ENCODE measurements around the gene PRICKLE3. TPM values are rescaled to one million over a fixed set of nuclear protein-coding genes. Genes with fewer than 3 reads are reported as not detected.

Gene PRICKLE3
- total RNA-seq (2.2 TPM), polyA plus RNA-seq (5.4 TPM)
- long read RNA-seq, donor 1, partial matches to known transcripts: 0 of 1 reads
- long read RNA-seq, donor 1, other reads (novel, unspliced or antisense): 0 of 1 reads
- long read RNA-seq, donor 2, partial matches to known transcripts: 0 of 3 reads
- long read RNA-seq, donor 2, other reads (novel, unspliced or antisense): 0 of 3 reads
- long read RNA-seq, donor 3: 0 reads
- long read RNA-seq, donor 4: 0 reads
- long read RNA-seq, donor 5, partial matches to known transcripts: 0 of 1 reads
- long read RNA-seq, donor 5, other reads (novel, unspliced or antisense): 0 of 1 reads
- long read RNA-seq, donor 6, partial matches to known transcripts: 0 of 3 reads
- long read RNA-seq, donor 6, other reads (novel, unspliced or antisense): 0 of 3 reads
- long read RNA-seq, donor 7, partial matches to known transcripts: 0 of 2 reads
- long read RNA-seq, donor 7, other reads (novel, unspliced or antisense): 0 of 2 reads
- long read RNA-seq, donor 8, partial matches to known transcripts: 0 of 1 reads
- long read RNA-seq, donor 8, other reads (novel, unspliced or antisense): 0 of 1 reads
- long read RNA-seq, donor 9: 0 reads
- long read RNA-seq, donor 10, partial matches to known transcripts: 0 of 1 reads
- long read RNA-seq, donor 10, other reads (novel, unspliced or antisense): 0 of 1 reads

- H3K4me3 ChIP-seq (ENCODE audit: low read length in 2 of 2): peak within 1 kb of the TSS; percentile 50 to 63
- peaks cover 4 to 21% of the 10 kb centered on the region in 2 donors for H3K4me1 ChIP-seq (ENCODE audit: control insufficient read depth in 2 of 2, insufficient read depth in 2 of 2, low read length in 2 of 2)
Measured at GRCh38 chrX:49186125-49187027, at the start of gene PRICKLE3. TSS of gene PRICKLE3 (minus strand) at chrX:49186373. CDS start at chrX:49186297, 76 bp downstream.

GRCh38 chrX:49233887-49234555, 47.8 kb upstream of the PRICKLE3 start:
- Histone ChIP-seq H3K36me3 (ENCODE audit: control insufficient read depth in 2 of 2, insufficient read depth in 2 of 2, low read length in 1 of 2) (peaks cover 0 to 3% of the 10 kb centered on the region in 2 donors), H3K27me3 (ENCODE audit: control insufficient read depth in 2 of 2, insufficient read depth in 1 of 2, low read length in 1 of 2) (peaks cover 0 to 5% of the 10 kb centered on the region in 2 donors), H3K9me3 (ENCODE audit: control insufficient read depth in 2 of 2, insufficient read depth in 1 of 2, low read length in 1 of 2) (peaks cover 0 to 11% of the 10 kb centered on the region in 2 donors), H3K4me3 (ENCODE audit: low read length in 2 of 2) (no peak overlapping the region), H3K4me1 (ENCODE audit: control insufficient read depth in 2 of 2, insufficient read depth in 2 of 2, low read length in 2 of 2) (peaks cover 6 to 40% of the 10 kb centered on the region in 2 donors), H3K27ac (ENCODE audit: low read depth in 1 of 2, low read length in 1 of 2) (peak overlapping the region in 1 of 2 donors; percentile 32)
- DNase-seq (ENCODE audit: low read depth in 6 of 9, low spot score in 9 of 9): no peak
- WGBS: 79% methylated on average over 55 of the region's 56 CpGs

More at GRCh38 chrX:49186125-49187027, at the start of gene PRICKLE3:
- H3K36me3 ChIP-seq (ENCODE audit: control insufficient read depth in 2 of 2, insufficient read depth in 2 of 2, low read length in 1 of 2): peaks cover 4% of the 10 kb centered on the region in 2 donors
- peak in 3 of 9 donors; percentile 55 to 78 (median 66) for DNase-seq (ENCODE audit: low read depth in 6 of 9, low spot score in 9 of 9)
- no peaks in the 10 kb centered on the region for H3K27me3 ChIP-seq (ENCODE audit: control insufficient read depth in 2 of 2, insufficient read depth in 1 of 2, low read length in 1 of 2)
- 17% methylated on average over 62 of the region's 62 CpGs for WGBS
- H3K27ac ChIP-seq (ENCODE audit: low read depth in 1 of 2, low read length in 1 of 2): peak within 1 kb of the TSS; percentile 26 to 53
- H3K9me3 ChIP-seq (ENCODE audit: control insufficient read depth in 2 of 2, insufficient read depth in 1 of 2, low read length in 1 of 2): peaks cover 0 to 8% of the 10 kb centered on the region in 2 donors

- 90% methylated on average over 9 of the region's 9 CpGs for WGBS
- H3K27me3 ChIP-seq (ENCODE audit: control insufficient read depth in 2 of 2, insufficient read depth in 1 of 2, low read length in 1 of 2): peaks cover 0 to 5% of the 10 kb centered on the region in 2 donors
- no peak for DNase-seq (ENCODE audit: low read depth in 6 of 9, low spot score in 9 of 9)
- H3K4me1 ChIP-seq (ENCODE audit: control insufficient read depth in 2 of 2, insufficient read depth in 2 of 2, low read length in 2 of 2): peaks cover 6 to 40% of the 10 kb centered on the region in 2 donors
- no peaks in the 10 kb centered on the region for H3K36me3 ChIP-seq (ENCODE audit: control insufficient read depth in 2 of 2, insufficient read depth in 2 of 2, low read length in 1 of 2)
- H3K4me3 ChIP-seq (ENCODE audit: low read length in 2 of 2): no peak within 1 kb of the TSS
- H3K27ac ChIP-seq (ENCODE audit: low read depth in 1 of 2, low read length in 1 of 2): peak within 1 kb of the TSS in 1 of 2 donors; percentile 32
- H3K9me3 ChIP-seq (ENCODE audit: control insufficient read depth in 2 of 2, insufficient read depth in 1 of 2, low read length in 1 of 2): peaks cover 0 to 13% of the 10 kb centered on the region in 2 donors
Measured at GRCh38 chrX:49233176-49233575, 47.0 kb upstream of the PRICKLE3 start, which contains the start of gene CACNA1F. TSS of gene CACNA1F (minus strand) at chrX:49233340. CDS start at chrX:49233309, 31 bp downstream.

GRCh38 chrX:49232525-49232924, 46.4 kb upstream of the PRICKLE3 start:
- no peaks in the 10 kb centered on the region for H3K36me3 ChIP-seq (ENCODE audit: control insufficient read depth in 2 of 2, insufficient read depth in 2 of 2, low read length in 1 of 2)
- no peak overlapping the region for H3K4me3 ChIP-seq (ENCODE audit: low read length in 2 of 2)
- DNase-seq (ENCODE audit: low read depth in 6 of 9, low spot score in 9 of 9): no peak
- 94% methylated on average over 2 of the region's 2 CpGs for WGBS
- H3K9me3 ChIP-seq (ENCODE audit: control insufficient read depth in 2 of 2, insufficient read depth in 1 of 2, low read length in 1 of 2): peaks cover 0 to 13% of the 10 kb centered on the region in 2 donors
- peaks cover 6 to 40% of the 10 kb centered on the region in 2 donors for H3K4me1 ChIP-seq (ENCODE audit: control insufficient read depth in 2 of 2, insufficient read depth in 2 of 2, low read length in 2 of 2)
- peaks cover 0 to 5% of the 10 kb centered on the region in 2 donors for H3K27me3 ChIP-seq (ENCODE audit: control insufficient read depth in 2 of 2, insufficient read depth in 1 of 2, low read length in 1 of 2)
- no peak overlapping the region for H3K27ac ChIP-seq (ENCODE audit: low read depth in 1 of 2, low read length in 1 of 2)

- no peak overlapping the region for H3K27ac ChIP-seq (ENCODE audit: low read depth in 1 of 2, low read length in 1 of 2)
- WGBS: 98% methylated on average over 10 of the region's 10 CpGs
Measured at GRCh38 chrX:49231333-49232000, 45.3 kb upstream of the PRICKLE3 start.

GRCh38 chrX:49230500-49231232, 44.5 kb upstream of the PRICKLE3 start:
- Histone ChIP-seq H3K4me3 (ENCODE audit: low read length in 2 of 2) (peak overlapping the region; percentile 44 to 45), H3K9me3 (ENCODE audit: control insufficient read depth in 2 of 2, insufficient read depth in 1 of 2, low read length in 1 of 2) (peaks cover 0 to 19% of the 10 kb centered on the region in 2 donors), H3K36me3 (ENCODE audit: control insufficient read depth in 2 of 2, insufficient read depth in 2 of 2, low read length in 1 of 2) (no peaks in the 10 kb centered on the region), H3K4me1 (ENCODE audit: control insufficient read depth in 2 of 2, insufficient read depth in 2 of 2, low read length in 2 of 2) (peaks cover 3 to 29% of the 10 kb centered on the region in 2 donors), H3K27me3 (ENCODE audit: control insufficient read depth in 2 of 2, insufficient read depth in 1 of 2, low read length in 1 of 2) (peaks cover 0 to 11% of the 10 kb centered on the region in 2 donors), H3K27ac (ENCODE audit: low read depth in 1 of 2, low read length in 1 of 2) (peak overlapping the region; percentile 61 to 78)
- 4% methylated on average over 44 of the region's 44 CpGs for WGBS
- peak in 5 of 9 donors; percentile 20 to 66 (median 39) for DNase-seq (ENCODE audit: low read depth in 6 of 9, low spot score in 9 of 9)

More at GRCh38 chrX:49231333-49232000, 45.3 kb upstream of the PRICKLE3 start:
- peaks cover 0 to 18% of the 10 kb centered on the region in 2 donors for H3K9me3 ChIP-seq (ENCODE audit: control insufficient read depth in 2 of 2, insufficient read depth in 1 of 2, low read length in 1 of 2)
- no peak overlapping the region for H3K4me3 ChIP-seq (ENCODE audit: low read length in 2 of 2)
- no peak for DNase-seq (ENCODE audit: low read depth in 6 of 9, low spot score in 9 of 9)
- H3K4me1 ChIP-seq (ENCODE audit: control insufficient read depth in 2 of 2, insufficient read depth in 2 of 2, low read length in 2 of 2): peaks cover 3 to 34% of the 10 kb centered on the region in 2 donors
- peaks cover 0 to 5% of the 10 kb centered on the region in 2 donors for H3K27me3 ChIP-seq (ENCODE audit: control insufficient read depth in 2 of 2, insufficient read depth in 1 of 2, low read length in 1 of 2)
- H3K36me3 ChIP-seq (ENCODE audit: control insufficient read depth in 2 of 2, insufficient read depth in 2 of 2, low read length in 1 of 2): no peaks in the 10 kb centered on the region

GRCh38 chrX:49228185-49228584, 42.0 kb upstream of the PRICKLE3 start:
- no peak overlapping the region for H3K4me3 ChIP-seq (ENCODE audit: low read length in 2 of 2)
- no peak for DNase-seq (ENCODE audit: low read depth in 6 of 9, low spot score in 9 of 9)
- 94% methylated on average over 17 of the region's 17 CpGs for WGBS

More at GRCh38 chrX:49228185-49228584, 42.0 kb upstream of the PRICKLE3 start:
- no peak overlapping the region for H3K27ac ChIP-seq (ENCODE audit: low read depth in 1 of 2, low read length in 1 of 2)
- H3K27me3 ChIP-seq (ENCODE audit: control insufficient read depth in 2 of 2, insufficient read depth in 1 of 2, low read length in 1 of 2): peaks cover 0 to 13% of the 10 kb centered on the region in 2 donors
- peaks cover 3 to 20% of the 10 kb centered on the region in 2 donors for H3K4me1 ChIP-seq (ENCODE audit: control insufficient read depth in 2 of 2, insufficient read depth in 2 of 2, low read length in 2 of 2)
- H3K9me3 ChIP-seq (ENCODE audit: control insufficient read depth in 2 of 2, insufficient read depth in 1 of 2, low read length in 1 of 2): peaks cover 0 to 19% of the 10 kb centered on the region in 2 donors
- no peaks in the 10 kb centered on the region for H3K36me3 ChIP-seq (ENCODE audit: control insufficient read depth in 2 of 2, insufficient read depth in 2 of 2, low read length in 1 of 2)
